ENCODE measurements around the gene FEM1A. TPM values are rescaled to one million over a fixed set of nuclear protein-coding genes. Genes with fewer than 3 reads are reported as not detected.

FEM1A gene
- total and polyA plus RNA-seq, 9 of the 15 experiments (the other 6 are each of a cell fraction or from before 2014, with no cell fraction given), result 0.08 to 19.0 (median 6.8) TPM

GRCh38 chr19:4815426-4816201 lies 24.1 kb downstream of the FEM1A start (continued):
- TF ChIP-seq CREB3L1 (IDR thresholded peaks at IDR 0.05; ENCODE audit: borderline replicate concordance, low read depth), result peak; percentile 77
- no peak for TF ChIP-seq ZNF408 (CRISPR knock-in tag; IDR thresholded peaks at IDR 0.05; ENCODE audit: low read depth)
- TF ChIP-seq, protein P1, sequence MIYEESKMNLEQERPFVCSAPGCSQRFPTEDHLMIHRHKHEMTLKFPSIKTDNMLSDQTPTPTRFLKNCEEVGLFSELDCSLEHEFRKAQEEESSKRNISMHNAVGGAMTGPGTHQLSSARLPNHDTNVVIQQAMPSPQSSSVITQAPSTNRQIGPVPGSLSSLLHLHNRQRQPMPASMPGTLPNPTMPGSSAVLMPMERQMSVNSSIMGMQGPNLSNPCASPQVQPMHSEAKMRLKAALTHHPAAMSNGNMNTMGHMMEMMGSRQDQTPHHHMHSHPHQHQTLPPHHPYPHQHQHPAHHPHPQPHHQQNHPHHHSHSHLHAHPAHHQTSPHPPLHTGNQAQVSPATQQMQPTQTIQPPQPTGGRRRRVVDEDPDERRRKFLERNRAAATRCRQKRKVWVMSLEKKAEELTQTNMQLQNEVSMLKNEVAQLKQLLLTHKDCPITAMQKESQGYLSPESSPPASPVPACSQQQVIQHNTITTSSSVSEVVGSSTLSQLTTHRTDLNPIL (CRISPR knock-in tag; IDR thresholded peaks at IDR 0.05), result no peak
- no peak for TF ChIP-seq PTRF (tag; IDR thresholded peaks at IDR 0.05)
- no peak for TF ChIP-seq RFX7 (CRISPR knock-in tag; IDR thresholded peaks at IDR 0.05)
- TF ChIP-seq SRSF9 (IDR thresholded peaks at IDR 0.05; ENCODE audit: borderline replicate concordance, low read depth, low read length), result no peak
- TF ChIP-seq, protein P2, sequence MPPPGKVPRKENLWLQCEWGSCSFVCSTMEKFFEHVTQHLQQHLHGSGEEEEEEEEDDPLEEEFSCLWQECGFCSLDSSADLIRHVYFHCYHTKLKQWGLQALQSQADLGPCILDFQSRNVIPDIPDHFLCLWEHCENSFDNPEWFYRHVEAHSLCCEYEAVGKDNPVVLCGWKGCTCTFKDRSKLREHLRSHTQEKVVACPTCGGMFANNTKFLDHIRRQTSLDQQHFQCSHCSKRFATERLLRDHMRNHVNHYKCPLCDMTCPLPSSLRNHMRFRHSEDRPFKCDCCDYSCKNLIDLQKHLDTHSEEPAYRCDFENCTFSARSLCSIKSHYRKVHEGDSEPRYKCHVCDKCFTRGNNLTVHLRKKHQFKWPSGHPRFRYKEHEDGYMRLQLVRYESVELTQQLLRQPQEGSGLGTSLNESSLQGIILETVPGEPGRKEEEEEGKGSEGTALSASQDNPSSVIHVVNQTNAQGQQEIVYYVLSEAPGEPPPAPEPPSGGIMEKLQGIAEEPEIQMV (tag; conservative IDR thresholded peaks at IDR 0.05; ENCODE audit: low read depth), result no peak
- TF ChIP-seq ZKSCAN3 (CRISPR knock-in tag; IDR thresholded peaks at IDR 0.05), result no peak
- no peak for TF ChIP-seq ZNF133 (CRISPR knock-in tag; IDR thresholded peaks at IDR 0.05)
- peak; percentile 74 for TF ChIP-seq CXXC5 (CRISPR knock-in tag; IDR thresholded peaks at IDR 0.05)
- no peak for TF ChIP-seq ZNF280A (IDR thresholded peaks at IDR 0.05; ENCODE audit: low read depth, partially characterized antibody)
- no peak for TF ChIP-seq STAT5A (IDR thresholded peaks at IDR 0.05; ENCODE audit: borderline replicate concordance, low read length)
- TF ChIP-seq NCOA6 (IDR thresholded peaks at IDR 0.05), result no peak
- TF ChIP-seq CBX3 (IDR thresholded peaks at IDR 0.05; ENCODE audit: borderline replicate concordance in 1 of 2, low read length in 2 of 2), result 0 out of 3 replicates have a peak, but pooled peaks of 1 of the 2 experiments have one; percentile 49
- TF ChIP-seq, protein P3, sequence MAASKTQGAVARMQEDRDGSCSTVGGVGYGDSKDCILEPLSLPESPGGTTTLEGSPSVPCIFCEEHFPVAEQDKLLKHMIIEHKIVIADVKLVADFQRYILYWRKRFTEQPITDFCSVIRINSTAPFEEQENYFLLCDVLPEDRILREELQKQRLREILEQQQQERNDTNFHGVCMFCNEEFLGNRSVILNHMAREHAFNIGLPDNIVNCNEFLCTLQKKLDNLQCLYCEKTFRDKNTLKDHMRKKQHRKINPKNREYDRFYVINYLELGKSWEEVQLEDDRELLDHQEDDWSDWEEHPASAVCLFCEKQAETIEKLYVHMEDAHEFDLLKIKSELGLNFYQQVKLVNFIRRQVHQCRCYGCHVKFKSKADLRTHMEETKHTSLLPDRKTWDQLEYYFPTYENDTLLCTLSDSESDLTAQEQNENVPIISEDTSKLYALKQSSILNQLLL (CRISPR knock-in tag; IDR thresholded peaks at IDR 0.05; ENCODE audit: borderline replicate concordance), result no peak
- TF ChIP-seq, protein P4, sequence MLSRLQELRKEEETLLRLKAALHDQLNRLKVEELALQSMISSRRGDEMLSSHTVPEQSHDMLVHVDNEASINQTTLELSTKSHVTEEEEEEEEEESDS (CRISPR knock-in tag; IDR thresholded peaks at IDR 0.05), result no peak
- TF ChIP-seq ETV6 (IDR thresholded peaks at IDR 0.05; ENCODE audit: borderline replicate concordance in 1 of 2, low read depth in 2 of 2, low read length in 1 of 2), result no peak
- no peak for TF ChIP-seq ETV6 (CRISPR knock-in tag; IDR thresholded peaks at IDR 0.05; ENCODE audit: borderline replicate concordance)
- TF ChIP-seq CHD1 (IDR thresholded peaks at IDR 0.05; ENCODE audit: low read length), result no peak
